ENCODE measurements around the gene FBN2. TPM values are rescaled to one million over a fixed set of nuclear protein-coding genes. Genes with fewer than 3 reads are reported as not detected.

The FBN2 gene
- total RNA-seq, 1 donor from 2014 or later: 244 TPM

DNA sequence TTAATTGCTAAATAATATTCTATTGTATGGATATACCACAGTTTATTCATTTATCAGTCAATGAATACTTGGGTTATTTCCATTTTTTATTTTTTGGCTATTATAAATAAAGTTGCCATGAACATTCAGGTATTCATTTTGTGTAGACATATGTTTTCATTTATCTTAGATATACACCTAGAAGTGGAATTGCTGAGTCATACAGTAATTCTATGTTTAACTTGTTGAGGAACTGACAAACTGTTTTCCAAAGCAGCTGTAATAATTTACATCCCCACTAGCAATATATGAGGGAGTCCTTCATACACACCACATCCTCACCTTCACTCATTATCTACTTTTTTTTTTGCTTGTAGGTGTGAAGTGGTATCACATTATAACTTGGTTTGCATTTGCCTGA is 123.6 kb downstream of the FBN2 start:
- TF ChIP-seq, protein P1, sequence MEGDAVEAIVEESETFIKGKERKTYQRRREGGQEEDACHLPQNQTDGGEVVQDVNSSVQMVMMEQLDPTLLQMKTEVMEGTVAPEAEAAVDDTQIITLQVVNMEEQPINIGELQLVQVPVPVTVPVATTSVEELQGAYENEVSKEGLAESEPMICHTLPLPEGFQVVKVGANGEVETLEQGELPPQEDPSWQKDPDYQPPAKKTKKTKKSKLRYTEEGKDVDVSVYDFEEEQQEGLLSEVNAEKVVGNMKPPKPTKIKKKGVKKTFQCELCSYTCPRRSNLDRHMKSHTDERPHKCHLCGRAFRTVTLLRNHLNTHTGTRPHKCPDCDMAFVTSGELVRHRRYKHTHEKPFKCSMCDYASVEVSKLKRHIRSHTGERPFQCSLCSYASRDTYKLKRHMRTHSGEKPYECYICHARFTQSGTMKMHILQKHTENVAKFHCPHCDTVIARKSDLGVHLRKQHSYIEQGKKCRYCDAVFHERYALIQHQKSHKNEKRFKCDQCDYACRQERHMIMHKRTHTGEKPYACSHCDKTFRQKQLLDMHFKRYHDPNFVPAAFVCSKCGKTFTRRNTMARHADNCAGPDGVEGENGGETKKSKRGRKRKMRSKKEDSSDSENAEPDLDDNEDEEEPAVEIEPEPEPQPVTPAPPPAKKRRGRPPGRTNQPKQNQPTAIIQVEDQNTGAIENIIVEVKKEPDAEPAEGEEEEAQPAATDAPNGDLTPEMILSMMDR (IDR thresholded peaks at IDR 0.05; ENCODE audit: unreplicated experiment): no peak
- H3K36me3 Mint-ChIP-seq: peaks cover 44% of the 10 kb centered on the region
- H3K9me3 Mint-ChIP-seq: peaks cover 42% of the 10 kb centered on the region
- no peak for DNase-seq (ENCODE audit: low spot score in 2 of 2, unreplicated experiment in 2 of 2)
- no peak overlapping the region for H3K27ac Mint-ChIP-seq
- no peak overlapping the region for H3K4me3 Mint-ChIP-seq
- no peaks in the 10 kb centered on the region for H3K27me3 Mint-ChIP-seq (ENCODE audit: low read depth)
- peaks cover 5% of the 10 kb centered on the region for H3K4me1 Mint-ChIP-seq

DNA sequence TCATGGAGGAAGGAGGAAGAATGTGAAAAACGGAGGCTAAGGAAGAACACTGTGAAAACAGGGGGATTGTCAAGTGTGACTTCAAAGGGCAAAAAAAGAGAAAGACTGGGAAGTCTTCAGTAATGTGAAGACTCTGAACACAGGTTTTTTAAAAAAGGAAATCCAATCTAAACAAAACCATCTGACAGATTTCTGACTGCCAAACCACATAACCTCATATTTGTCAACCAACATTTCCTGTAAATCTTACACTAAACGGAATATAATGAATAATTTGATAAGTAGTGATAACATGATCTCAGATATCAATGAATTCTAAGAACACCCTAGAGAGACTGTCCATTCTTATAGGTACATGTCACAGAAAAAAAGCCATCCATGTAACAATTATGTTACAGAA is 124.7 kb downstream of the FBN2 start:
- H3K4me3 Mint-ChIP-seq: no peak overlapping the region
- H3K36me3 Mint-ChIP-seq: peaks cover 40% of the 10 kb centered on the region
- H3K27me3 Mint-ChIP-seq (ENCODE audit: low read depth): no peaks in the 10 kb centered on the region
- H3K4me1 Mint-ChIP-seq: peaks cover 5% of the 10 kb centered on the region
- TF ChIP-seq, protein P1 (IDR thresholded peaks at IDR 0.05; ENCODE audit: unreplicated experiment): no peak
- peaks cover 39% of the 10 kb centered on the region for H3K9me3 Mint-ChIP-seq
- H3K27ac Mint-ChIP-seq: no peak overlapping the region
- DNase-seq (ENCODE audit: low spot score in 2 of 2, unreplicated experiment in 2 of 2): no peak

DNA sequence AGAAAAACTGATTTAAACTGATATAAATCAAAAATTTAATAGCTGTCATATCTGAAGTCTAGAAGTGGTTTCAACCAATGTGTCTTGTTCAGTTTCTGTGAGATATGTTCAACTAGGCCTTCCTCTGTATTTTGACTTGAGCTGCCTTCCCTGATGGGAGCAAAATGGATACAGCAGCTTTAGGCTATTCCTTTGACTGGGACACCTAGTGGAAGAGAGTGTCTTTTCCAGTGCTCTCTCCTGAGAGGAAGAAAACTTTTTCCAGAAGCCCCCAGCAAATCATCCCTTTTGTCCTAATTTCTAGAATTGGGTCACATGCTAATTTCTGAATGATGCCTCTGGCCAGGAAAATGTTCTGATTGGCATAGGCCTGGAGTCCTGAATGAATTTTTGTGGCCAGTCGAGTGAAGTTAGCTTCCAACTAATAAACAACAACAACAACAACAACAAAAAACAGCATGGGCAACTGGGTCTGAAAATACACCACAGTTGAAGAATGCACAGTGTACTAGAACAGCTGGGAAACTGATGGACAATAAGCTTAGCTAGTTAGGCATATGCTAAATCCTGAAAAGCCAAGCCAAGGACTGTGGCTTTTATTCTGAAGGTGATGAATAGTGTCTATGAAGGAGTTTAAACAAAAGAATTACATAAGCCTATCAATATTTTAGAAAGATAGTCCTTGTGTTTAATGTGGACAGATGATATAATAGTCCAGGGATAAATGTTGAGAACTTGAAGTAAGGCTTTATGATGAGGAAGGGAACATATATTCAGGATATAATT is 125.7 kb downstream of the FBN2 start:
- peaks cover 28% of the 10 kb centered on the region for H3K9me3 Mint-ChIP-seq
- peaks cover 32% of the 10 kb centered on the region for H3K36me3 Mint-ChIP-seq
- TF ChIP-seq, protein P1 (IDR thresholded peaks at IDR 0.05; ENCODE audit: unreplicated experiment): no peak
- DNase-seq (ENCODE audit: low spot score in 2 of 2, unreplicated experiment in 2 of 2): no peak
- H3K4me3 Mint-ChIP-seq: no peak overlapping the region
- no peaks in the 10 kb centered on the region for H3K27me3 Mint-ChIP-seq (ENCODE audit: low read depth)
- no peak overlapping the region for H3K27ac Mint-ChIP-seq
- peaks cover 5% of the 10 kb centered on the region for H3K4me1 Mint-ChIP-seq

DNA sequence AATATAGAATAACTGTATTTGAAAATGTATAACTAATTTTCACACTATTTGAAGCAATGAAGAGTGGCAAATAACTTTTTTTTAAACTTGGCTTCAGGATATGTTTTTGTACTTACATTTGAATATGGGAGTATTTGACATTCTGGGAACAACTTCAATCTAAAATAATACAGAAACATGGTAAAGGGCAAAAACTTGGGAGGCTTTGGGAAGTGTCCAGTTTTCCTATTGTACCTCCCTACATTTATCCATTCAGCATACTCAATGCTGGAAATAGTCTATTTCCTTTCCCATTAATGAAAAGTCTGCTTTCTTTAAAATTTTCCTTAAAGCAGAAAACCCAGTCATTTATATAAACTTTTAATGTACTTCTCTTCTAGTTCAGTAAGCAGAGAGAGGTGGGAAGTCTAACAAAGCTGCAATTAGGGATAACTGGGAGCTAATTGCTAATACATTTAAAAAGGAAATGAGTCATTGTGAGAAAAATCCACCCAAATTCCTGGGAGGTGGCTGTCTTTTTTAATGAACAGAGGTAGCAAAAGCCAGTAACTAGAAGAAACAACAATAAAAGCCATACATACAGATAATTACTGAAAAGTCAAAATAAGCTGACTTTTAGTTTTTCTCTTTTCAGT is 128.8 kb downstream of the FBN2 start:
- TF ChIP-seq, protein P1 (IDR thresholded peaks at IDR 0.05; ENCODE audit: unreplicated experiment): no peak
- no peak overlapping the region for H3K27ac Mint-ChIP-seq
- H3K4me1 Mint-ChIP-seq: peaks cover 5% of the 10 kb centered on the region
- peaks cover 27% of the 10 kb centered on the region for H3K36me3 Mint-ChIP-seq
- H3K9me3 Mint-ChIP-seq: peaks cover 8% of the 10 kb centered on the region
- H3K4me3 Mint-ChIP-seq: no peak overlapping the region
- no peak for DNase-seq (ENCODE audit: low spot score in 2 of 2, unreplicated experiment in 2 of 2)
- H3K27me3 Mint-ChIP-seq (ENCODE audit: low read depth): no peaks in the 10 kb centered on the region

DNA sequence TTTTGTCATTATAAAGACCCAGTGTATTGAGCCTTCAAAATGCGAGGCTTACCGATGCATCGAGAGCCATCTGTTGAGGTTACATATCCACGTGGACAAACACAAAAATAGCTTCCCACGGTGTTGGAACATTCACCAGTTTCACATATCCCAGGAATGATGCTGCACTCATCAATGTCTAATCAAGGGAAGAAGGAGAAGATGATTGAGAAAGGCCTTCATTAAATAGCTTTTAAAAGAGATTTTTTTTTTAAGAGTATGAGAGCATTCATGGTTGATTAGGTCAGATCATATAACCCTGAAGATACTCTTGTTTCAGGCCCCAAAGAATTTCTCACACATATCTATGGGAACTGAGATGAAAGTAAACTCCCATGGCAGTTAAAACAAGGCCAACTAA is 129.4 kb downstream of the FBN2 start:
- Mint-ChIP-seq H3K36me3 (peaks cover 24% of the 10 kb centered on the region), H3K27ac (no peak overlapping the region)

More for the DNA sequence above, 129.4 kb downstream of the FBN2 start:
- Mint-ChIP-seq H3K9me3 (peaks cover 4% of the 10 kb centered on the region), H3K4me1 (peaks cover 5% of the 10 kb centered on the region), H3K4me3 (no peak overlapping the region), H3K27me3 (ENCODE audit: low read depth) (no peaks in the 10 kb centered on the region)
- TF ChIP-seq, protein P1 (IDR thresholded peaks at IDR 0.05; ENCODE audit: unreplicated experiment): no peak
- no peak for DNase-seq (ENCODE audit: low spot score in 2 of 2, unreplicated experiment in 2 of 2)
